Activated naive CD8-positive, alpha-beta T cell treated with anti-CD3 and anti-CD28 coated beads, Interleukin-2, amount 10 ng/mL, durations not matched to agents 7 days and 5 days (primary cell): ENCODE measurements around the gene CCDC86. TPM values are rescaled to one million over a fixed set of nuclear protein-coding genes. Genes with fewer than 3 reads are reported as not detected.

Experiments used
- ATAC-seq: fragments of 150-1000 bp; cut with Tn5 transposase; one replicate; pipeline ENCODE4 v1.10.0; 2021; ENCODE audit warnings: low read depth, moderate library complexity
- POLR2A ChIA-PET: fragments of 350-600 bp; sonication (Branson Sonifier 250); formaldehyde crosslinking; loops from one replicate; lab custom pipeline; 2021; ENCODE audit warnings: antibody characterized with exemption; lab: Charles Lee
- DNase-seq: peaks from one replicate; pipeline ENCODE4 v3.0.0; 2021
- H3K27ac Mint-ChIP-seq: one replicate; pipeline ENCODE4 v1.8.0; 2022; ENCODE audit warnings: mild to moderate bottlenecking, mixed read lengths
- H3K27me3 Mint-ChIP-seq: one replicate; pipeline ENCODE4 v1.8.0; 2022; ENCODE audit warnings: mild to moderate bottlenecking, moderate library complexity, mixed read lengths
- H3K36me3 Mint-ChIP-seq: one replicate; pipeline ENCODE4 v1.8.0; 2021; ENCODE audit warnings: mild to moderate bottlenecking, mixed read lengths
- H3K4me1 Mint-ChIP-seq: one replicate; pipeline ENCODE4 v1.8.0; 2021; ENCODE audit warnings: mixed read lengths
- H3K4me3 Mint-ChIP-seq: one replicate; pipeline ENCODE4 v1.8.0; 2022; ENCODE audit warnings: mild to moderate bottlenecking, moderate library complexity, mixed read lengths
- H3K9me3 Mint-ChIP-seq: one replicate; pipeline ENCODE4 v1.8.0; 2021; ENCODE audit warnings: mixed read lengths
- total RNA-seq, 2 experiments: library from RNA; stranded (reverse); gene quantifications; one replicate each; pipeline ENCODE4 v1.2.3, GENCODE V29; 2021

Gene CCDC86
- total RNA-seq, 2 experiments from 2014 or later = 16.9 to 17.1 TPM

DNA sequence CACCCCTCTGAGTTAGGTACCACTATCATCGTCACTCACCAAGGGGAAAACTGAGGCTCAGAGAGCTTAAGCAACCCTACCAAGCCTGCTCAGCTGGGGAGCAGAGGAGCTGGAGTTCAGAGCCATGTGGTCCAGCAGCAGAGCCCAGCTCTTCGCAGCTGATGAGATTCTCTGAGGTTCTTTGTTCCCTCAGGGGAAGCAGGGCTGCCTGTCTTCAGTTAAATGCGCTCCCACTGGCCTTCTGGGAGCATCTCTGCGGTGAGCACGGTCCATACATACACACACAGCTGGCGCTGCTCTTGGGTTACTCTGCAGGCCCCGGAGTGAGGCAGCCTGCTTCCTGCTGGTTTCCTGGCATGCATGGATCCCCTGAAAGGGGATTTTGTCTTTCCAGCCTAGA is 19.0 kb downstream of the CCDC86 start:
- POLR2A ChIA-PET = interaction anchor here (0.8 to 0.9 kb wide), 2 partner anchors 11 to 30 kb away, joined by 4 to 5 read pairs; no protein-coding TSS in a partner anchor
- DNase-seq (no peak), ATAC-seq (no peak)
- Mint-ChIP-seq H3K4me1 (peaks cover 41% of the 10 kb centered on the region), H3K27me3 (peaks cover 6% of the 10 kb centered on the region), H3K36me3 (peaks cover 1% of the 10 kb centered on the region), H3K9me3 (no peaks in the 10 kb centered on the region), H3K4me3 (no peak overlapping the region), H3K27ac (no peak overlapping the region)

DNA sequence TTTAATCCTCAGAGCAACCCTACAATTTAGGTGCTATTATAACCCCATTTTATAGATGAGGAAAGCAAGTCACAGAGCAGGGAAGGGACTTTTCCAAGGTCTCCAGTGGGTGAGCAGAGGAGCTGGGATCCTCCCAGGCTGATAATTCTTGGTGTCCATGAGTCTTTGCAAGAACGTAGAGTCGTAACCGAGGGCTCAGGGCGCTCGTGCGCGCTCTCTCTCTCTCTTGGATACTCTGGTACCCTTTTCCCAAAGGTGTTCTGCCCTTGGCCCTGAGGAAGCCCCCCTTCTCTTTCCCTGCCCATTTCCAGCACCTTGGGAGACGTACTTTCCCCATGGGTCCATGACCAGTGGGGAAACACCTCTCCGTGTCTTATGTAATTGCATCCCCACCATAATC is 20.3 kb downstream of the CCDC86 start:
- no peak for DNase-seq
- Mint-ChIP-seq H3K4me3 (no peak overlapping the region), H3K27me3 (peaks cover 6% of the 10 kb centered on the region), H3K27ac (peak overlapping the region; percentile 26), H3K9me3 (no peaks in the 10 kb centered on the region), H3K4me1 (peaks cover 36% of the 10 kb centered on the region), H3K36me3 (peaks cover 1% of the 10 kb centered on the region)
- POLR2A ChIA-PET = no interaction called here
- ATAC-seq = no peak

DNA sequence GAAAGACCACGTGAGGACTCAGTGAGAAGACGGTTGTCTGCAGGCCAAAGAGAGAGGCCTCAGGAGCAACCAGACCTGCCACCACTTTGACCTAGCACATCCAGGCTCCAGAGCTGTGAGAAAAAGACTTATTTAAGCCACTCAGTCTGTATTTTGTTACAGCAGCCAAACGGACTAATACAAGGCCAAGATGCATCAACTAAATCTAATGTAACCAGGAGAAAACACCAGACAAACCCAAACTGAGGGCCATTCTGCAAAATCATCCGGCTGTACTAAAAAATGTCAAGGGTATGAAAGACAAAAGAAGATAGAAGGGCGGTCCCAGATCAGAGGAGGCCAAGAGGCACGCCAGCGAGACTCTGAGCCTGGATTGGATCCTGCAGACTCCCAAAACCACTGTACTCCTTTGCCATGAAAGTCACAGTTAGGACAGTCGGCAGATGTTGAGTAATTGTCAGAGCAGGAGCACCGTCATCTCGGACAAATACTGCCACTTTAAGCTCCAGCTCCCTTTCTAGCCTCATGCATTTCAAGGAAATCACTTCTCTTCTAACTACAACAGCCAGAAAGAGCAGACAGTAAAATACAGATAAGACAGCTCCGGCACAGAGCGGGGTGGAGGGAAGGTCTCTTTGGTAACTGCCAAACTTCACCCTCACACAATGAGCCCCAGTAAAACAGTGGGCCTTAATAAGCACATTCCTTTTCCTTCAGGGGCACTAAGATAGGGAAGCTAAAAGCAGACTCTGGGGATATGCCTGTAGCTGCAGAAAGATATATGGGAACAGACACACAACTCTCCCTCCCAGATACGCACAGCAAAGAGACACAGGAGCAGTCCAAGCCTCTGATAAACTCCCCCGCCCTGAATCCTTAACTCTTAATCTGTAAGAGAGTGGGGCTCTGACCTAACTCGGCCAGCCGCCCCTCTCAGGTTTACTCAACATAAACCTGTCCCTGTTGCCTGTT is 21.9 kb downstream of the CCDC86 start:
- ATAC-seq (no peak), DNase-seq (no peak)
- Mint-ChIP-seq H3K27ac (no peak overlapping the region), H3K27me3 (peaks cover 6% of the 10 kb centered on the region), H3K4me1 (peaks cover 32% of the 10 kb centered on the region), H3K9me3 (no peaks in the 10 kb centered on the region), H3K4me3 (no peak overlapping the region), H3K36me3 (peaks cover 1% of the 10 kb centered on the region)
- POLR2A ChIA-PET = interaction anchor here (1.5 to 1.9 kb wide), 2 partner anchors 8 to 20 kb away, joined by 3 to 4 read pairs; partner anchors contain the start of gene PTGDR2

DNA sequence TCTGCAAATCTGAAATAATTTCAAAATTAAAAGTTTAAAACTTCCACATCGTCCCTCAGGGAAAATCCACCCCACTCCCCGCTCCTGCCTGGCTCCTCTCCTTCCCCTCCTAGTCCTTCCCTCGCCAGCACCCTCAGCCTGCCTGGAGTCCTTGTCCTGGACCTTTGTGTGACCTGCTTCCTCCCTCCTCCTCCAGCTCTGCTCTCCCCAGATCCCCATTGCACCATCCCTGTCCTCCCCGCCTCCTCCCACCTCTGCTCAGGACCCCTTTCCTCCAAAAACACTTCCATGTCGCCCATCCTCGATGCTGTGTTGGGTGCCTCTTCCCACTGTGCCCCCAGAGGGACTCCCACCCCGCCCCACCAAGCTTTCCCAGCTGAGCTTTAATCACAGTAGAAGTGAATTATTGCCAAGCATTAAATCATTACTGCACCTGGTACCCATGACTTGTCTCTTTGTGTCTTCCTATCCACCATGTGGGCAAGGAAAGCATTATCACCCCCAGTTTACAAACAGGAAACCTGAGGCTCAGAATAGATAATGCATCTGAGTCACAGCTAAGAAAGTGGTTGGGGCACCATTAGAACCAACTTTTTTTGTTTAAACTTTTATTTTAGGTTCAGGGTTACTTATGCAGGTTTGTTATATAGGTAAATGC is 23.1 kb downstream of the CCDC86 start:
- POLR2A ChIA-PET = interaction anchor here (1.5 to 1.9 kb wide), 2 partner anchors 9 to 21 kb away, joined by 3 to 4 read pairs; partner anchors contain the start of gene PTGDR2
- H3K4me3 Mint-ChIP-seq = peak overlapping the region; percentile 2
- ATAC-seq = peak; percentile 33
- H3K27me3 Mint-ChIP-seq = peaks cover 6% of the 10 kb centered on the region
- peak overlapping the region; percentile 45 for H3K27ac Mint-ChIP-seq
- peaks cover 1% of the 10 kb centered on the region for H3K36me3 Mint-ChIP-seq
- peak; percentile 22 for DNase-seq
- H3K4me1 Mint-ChIP-seq = peaks cover 34% of the 10 kb centered on the region
- H3K9me3 Mint-ChIP-seq = no peaks in the 10 kb centered on the region

DNA sequence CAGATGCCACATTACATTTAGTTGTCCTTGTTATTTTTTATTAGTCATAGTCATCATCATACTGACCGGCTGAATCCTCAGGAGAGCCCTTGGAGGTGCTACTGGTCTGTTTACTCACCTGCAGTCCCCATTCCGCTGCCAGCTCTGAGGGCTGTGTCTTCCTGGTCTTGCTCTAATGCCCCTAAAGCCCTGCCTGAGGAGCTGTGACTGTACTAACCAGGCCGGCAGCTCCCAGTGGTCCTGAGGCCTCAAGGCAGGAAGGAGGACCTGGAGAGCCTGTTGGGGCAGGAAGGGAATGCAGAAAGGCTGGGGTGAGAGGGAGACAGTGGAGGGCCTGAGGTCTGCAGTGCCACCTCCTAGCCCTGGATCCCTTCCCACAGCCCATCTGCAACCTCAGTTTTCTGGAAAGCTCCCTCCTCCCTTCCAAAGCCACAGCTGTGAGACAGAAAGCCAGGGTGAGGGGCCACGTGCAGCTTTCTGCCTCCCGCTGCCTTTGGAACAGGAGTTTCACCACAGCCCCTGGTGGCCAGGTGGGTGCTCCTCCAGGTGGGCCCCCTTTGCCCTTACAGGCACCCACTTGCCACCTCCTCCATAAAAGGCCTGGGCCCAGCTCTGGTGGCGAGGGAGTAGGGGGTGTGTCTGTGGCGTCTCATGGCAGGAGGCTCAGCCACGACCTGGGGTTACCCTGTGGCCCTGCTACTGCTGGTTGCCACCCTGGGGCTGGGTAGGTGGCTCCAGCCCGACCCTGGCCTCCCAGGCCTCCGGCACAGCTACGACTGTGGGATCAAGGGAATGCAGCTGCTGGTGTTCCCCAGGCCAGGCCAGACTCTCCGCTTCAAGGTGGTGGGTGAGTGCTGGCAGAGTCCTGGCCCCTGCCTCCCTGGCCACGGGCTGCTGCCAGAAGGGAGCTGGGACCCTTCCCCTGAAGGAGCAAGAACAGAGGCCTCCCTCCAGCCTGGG is 25.3 kb downstream of the CCDC86 start, which contains the start of gene ZP1:
TSS of gene ZP1 (plus strand) at position 632 of the 960 bp plus-strand sequence. CDS start at position 652, 20 bp downstream.
- no peak for ATAC-seq
- Mint-ChIP-seq H3K27me3 (peaks cover 6% of the 10 kb centered on the region), H3K36me3 (no peaks in the 10 kb centered on the region), H3K9me3 (no peaks in the 10 kb centered on the region), H3K4me1 (peaks cover 51% of the 10 kb centered on the region), H3K4me3 (peak within 1 kb of the TSS; percentile 35), H3K27ac (peak within 1 kb of the TSS; percentile 87)
- POLR2A ChIA-PET = interaction anchor here (1.2 to 2.2 kb wide), 5 partner anchors 11 to 46 kb away, joined by 3 to 10 read pairs (median 5); partner anchors contain the start of genes CCDC86, PTGDR2 and TMEM109
- peak; percentile 14 for DNase-seq

DNA sequence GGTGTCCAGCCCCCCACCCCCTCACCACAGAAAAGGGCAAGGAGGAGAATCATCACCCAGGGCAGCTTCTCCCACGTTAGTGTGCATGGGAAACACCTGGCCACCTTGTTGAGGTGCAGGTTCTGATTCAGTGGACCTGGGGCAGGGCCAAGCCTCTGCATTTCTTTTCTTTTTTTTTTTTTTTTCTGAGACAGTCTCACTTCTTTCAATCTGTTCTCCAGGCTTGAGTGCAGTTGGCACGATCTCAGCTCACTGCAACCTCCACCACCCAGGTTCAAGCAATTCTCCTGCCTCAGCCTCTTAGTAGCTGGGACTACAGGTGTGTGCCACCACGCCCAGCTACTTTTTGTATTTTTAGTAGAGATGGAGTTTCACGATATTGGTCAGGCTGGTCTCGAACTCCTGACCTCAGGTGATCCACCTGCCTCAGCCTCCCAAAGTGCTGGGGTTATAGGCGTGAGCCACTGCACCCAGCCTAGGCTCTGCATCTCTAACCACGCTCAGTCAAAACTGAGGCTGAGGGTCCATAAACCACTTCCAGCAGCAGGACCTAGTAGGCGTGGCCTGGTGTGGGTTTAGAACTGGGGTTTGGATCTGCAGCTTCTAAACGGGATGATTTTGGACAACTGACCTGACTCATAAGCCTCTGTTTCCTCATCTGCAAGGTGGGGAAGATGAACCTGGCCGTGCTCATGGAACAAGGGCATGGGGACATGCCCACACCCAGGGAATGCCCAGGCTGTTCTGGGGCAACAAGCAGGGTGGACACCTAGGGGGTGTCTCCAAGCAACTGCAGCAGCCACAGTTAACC is 26.2 kb downstream of the CCDC86 start:
- Mint-ChIP-seq H3K36me3 (no peaks in the 10 kb centered on the region), H3K27ac (peak overlapping the region; percentile 87), H3K27me3 (peaks cover 3% of the 10 kb centered on the region), H3K4me3 (peak overlapping the region; percentile 35), H3K4me1 (peaks cover 60% of the 10 kb centered on the region), H3K9me3 (no peaks in the 10 kb centered on the region)
- ATAC-seq (peak; percentile 9), DNase-seq (no peak)
- POLR2A ChIA-PET = interaction anchor here (0.7 to 2.2 kb wide), 12 partner anchors 10 to 270 kb away, joined by 3 to 10 read pairs (median 4); partner anchors contain the start of genes CCDC86, PRPF19, PTGDR2 and TMEM109

DNA sequence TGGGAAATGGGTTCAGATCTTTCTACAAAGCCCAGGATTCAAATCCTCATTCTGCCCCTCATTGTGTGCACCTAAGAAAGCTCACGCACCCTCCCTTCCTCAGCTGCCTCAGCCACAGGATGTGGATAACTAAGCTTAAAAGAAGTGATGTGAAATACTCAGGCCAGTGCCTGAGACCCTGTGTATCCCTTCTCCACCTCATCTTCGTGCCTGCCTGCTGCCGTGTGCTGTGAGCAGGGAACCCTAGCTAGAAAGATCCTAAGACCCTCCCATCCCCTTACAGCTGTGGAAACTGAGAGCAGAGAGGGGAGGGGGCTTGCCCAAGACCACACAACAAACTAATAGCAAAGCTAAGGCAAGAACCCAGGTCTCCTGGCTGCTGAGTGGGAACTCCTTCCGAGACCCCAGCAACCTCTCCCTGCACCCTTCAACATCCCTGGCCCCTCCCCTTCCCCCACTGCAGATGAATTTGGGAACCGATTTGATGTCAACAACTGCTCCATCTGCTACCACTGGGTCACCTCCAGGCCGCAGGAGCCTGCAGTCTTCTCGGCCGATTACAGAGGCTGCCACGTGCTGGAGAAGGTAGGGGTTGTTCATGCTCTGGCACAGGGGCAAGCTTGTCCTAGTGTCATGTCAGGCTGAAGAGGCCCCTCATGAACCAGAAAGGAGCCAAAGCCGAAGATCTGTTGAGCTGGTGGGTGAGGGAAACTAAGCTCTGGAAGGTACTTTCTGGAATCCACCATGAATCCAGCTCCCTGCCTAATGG is 27.0 kb downstream of the CCDC86 start:
- H3K4me1 Mint-ChIP-seq = peaks cover 66% of the 10 kb centered on the region
- ATAC-seq = peak; percentile 66

DNA sequence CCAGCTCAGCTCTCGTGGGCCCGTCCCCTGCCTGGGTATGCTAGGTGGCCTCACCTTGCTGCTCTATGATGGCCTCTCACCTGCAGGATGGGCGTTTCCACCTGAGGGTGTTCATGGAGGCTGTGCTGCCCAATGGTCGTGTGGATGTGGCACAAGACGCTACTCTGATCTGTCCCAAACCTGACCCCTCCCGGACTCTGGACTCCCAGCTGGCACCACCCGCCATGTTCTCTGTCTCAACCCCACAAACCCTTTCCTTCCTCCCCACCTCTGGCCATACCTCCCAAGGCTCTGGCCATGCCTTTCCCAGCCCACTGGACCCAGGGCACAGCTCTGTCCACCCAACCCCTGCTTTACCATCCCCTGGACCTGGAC is 27.5 kb downstream of the CCDC86 start:
- no peak for DNase-seq
- POLR2A ChIA-PET = interaction anchor here (1.5 to 2.2 kb wide), 3 partner anchors 12 to 37 kb away, joined by 4 to 10 read pairs (median 9); partner anchors contain the start of genes CCDC86 and PRPF19
- peak overlapping the region; percentile 17 for H3K4me3 Mint-ChIP-seq
- peaks cover 3% of the 10 kb centered on the region for H3K27me3 Mint-ChIP-seq
- peaks cover 66% of the 10 kb centered on the region for H3K4me1 Mint-ChIP-seq
- no peak for ATAC-seq
- H3K36me3 Mint-ChIP-seq = no peaks in the 10 kb centered on the region
- no peaks in the 10 kb centered on the region for H3K9me3 Mint-ChIP-seq
- H3K27ac Mint-ChIP-seq = peak overlapping the region; percentile 28

More for the DNA sequence above, 27.0 kb downstream of the CCDC86 start:
- Mint-ChIP-seq H3K27ac (peak overlapping the region; percentile 87), H3K4me3 (peak overlapping the region; percentile 35), H3K9me3 (no peaks in the 10 kb centered on the region), H3K36me3 (no peaks in the 10 kb centered on the region), H3K27me3 (peaks cover 3% of the 10 kb centered on the region)
- POLR2A ChIA-PET = interaction anchor here (0.9 to 2.2 kb wide), 8 partner anchors 11 to 245 kb away, joined by 3 to 10 read pairs (median 4); partner anchors contain the start of genes CCDC86, PRPF19 and TMEM109
- no peak for DNase-seq

DNA sequence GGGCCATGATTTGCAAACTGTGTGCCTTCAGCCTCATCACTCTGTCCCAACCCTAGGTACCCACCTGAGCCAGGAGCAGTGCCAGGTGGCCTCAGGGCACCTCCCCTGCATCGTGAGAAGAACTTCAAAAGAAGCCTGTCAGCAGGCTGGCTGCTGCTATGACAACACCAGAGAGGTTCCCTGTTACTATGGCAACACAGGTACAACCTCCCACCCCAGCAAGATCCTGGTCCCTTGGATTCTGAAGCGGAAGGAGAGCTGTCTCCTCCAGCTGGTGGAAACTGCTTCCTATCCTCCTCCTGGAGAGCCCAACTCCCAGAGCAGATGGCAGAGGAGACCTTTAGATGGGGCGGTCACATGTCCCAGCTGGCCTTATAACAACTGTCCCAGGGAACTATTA is 28.4 kb downstream of the CCDC86 start:
- POLR2A ChIA-PET = interaction anchor here (1.0 to 2.2 kb wide), 4 partner anchors 17 to 44 kb away, joined by 3 to 13 read pairs (median 4); partner anchors contain the start of genes CCDC86 and TMEM109
- DNase-seq (no peak), ATAC-seq (no peak)
- H3K4me3 Mint-ChIP-seq = peak overlapping the region; percentile 9
- no peaks in the 10 kb centered on the region for H3K9me3 Mint-ChIP-seq
- H3K4me1 Mint-ChIP-seq = peaks cover 59% of the 10 kb centered on the region
- H3K27ac Mint-ChIP-seq = peak overlapping the region; percentile 85
- H3K27me3 Mint-ChIP-seq = no peaks in the 10 kb centered on the region
- no peaks in the 10 kb centered on the region for H3K36me3 Mint-ChIP-seq

DNA sequence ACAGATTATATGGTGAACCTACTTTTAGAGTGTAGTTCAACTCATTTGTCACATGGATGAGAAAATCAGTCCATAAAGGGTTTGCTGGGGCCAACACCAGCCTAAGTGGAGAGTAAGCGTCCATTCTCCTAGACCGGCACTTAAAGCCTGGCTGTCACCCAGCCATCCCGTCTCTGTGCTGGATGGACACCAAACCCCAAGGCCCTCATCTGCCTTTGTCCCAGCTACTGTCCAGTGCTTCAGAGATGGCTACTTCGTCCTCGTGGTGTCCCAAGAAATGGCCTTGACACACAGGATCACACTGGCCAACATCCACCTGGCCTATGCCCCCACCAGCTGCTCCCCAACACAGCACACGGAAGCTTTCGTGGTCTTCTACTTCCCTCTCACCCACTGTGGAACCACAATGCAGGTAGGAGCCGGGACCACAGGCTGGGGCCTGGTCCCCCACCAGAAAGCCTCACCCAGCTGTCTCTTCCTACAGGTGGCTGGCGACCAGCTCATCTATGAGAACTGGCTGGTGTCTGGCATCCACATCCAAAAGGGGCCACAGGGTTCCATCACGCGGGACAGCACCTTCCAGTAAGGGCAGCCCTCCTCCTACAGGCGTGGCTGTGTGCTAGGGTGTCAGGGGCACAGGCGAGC is 28.9 kb downstream of the CCDC86 start:
- Mint-ChIP-seq H3K9me3 (no peaks in the 10 kb centered on the region), H3K27ac (peak overlapping the region; percentile 85), H3K27me3 (no peaks in the 10 kb centered on the region), H3K36me3 (no peaks in the 10 kb centered on the region), H3K4me3 (peak overlapping the region; percentile 59), H3K4me1 (peaks cover 56% of the 10 kb centered on the region)
- POLR2A ChIA-PET = interaction anchor here (0.8 to 2.2 kb wide), 9 partner anchors 10 to 43 kb away, joined by 3 to 13 read pairs (median 4); partner anchors contain the start of genes CCDC86, PTGDR2 and TMEM109
- ATAC-seq (peak; percentile 29), DNase-seq (peak; percentile 57)
